Ramos (cell line): Measurements from ENCODE around the gene CHCHD3.

ENCODE experiments used
- in situ Hi-C: fragments of 300-500 bp; cut with MboI; formaldehyde crosslinking; loops from one replicate; pipeline ENCODE4 v1.14.3; 2022; ENCODE audit warnings: low sequenced_read_pairs; ENCODE audit not compliant: unreplicated experiment

Gene CHCHD3

DNA sequence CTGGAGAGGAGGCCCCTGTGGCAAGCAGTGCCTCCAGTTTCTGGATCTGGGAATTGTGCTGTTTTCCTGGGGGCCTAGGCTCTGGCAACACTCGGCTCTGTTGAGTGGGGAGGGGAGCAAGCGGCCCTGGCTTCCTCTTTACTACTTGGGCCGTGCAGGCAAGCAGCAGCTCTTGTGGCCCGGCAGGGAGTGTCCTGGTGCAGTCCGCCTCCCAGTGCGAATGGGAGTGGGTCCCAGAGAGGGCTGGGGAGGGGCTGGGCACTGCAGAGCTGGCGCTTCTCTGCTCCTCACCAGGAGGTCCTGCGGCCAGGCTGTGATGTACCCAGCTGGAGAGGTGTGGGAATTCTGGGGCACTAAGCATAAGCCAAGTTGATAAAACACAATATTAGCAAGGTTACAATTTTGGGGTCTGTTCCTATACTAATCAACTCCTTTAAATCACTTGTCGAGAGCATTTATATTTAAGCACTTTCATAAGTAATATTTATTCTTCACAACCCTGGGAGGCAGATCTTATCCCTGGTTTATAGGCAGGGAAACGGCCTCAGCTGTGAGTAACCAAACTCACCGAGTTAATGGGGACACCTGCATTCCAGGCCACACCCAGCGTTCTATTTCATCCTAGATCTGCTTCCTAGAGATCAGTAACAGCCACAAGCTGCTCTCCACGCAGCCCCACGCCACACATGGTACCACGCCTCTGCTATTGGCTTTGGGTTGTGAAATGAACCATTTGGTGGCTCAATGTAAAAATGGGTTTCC, 322.2 kb downstream of the CHCHD3 start:
- in situ Hi-C loops, result no loop called here

DNA sequence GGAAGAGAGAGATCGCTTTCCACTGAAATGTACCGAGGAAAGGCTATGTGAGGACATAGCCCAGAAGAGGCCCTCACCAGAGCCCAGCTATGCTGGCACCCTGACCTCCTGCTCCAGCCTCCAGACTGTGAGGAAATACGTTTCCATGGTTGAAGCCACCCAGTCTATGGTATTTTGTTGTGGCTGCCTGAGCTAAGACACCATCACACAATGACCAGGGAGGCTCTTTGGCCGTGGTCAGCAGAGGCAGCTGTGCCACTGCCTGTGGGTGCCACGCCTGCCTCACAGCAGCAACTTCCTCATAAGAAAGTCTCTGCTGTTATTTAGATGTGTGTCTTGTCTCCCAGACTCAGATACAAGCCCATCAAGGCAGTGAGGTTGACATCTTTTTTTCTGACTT, 322.9 kb downstream of the CHCHD3 start:
- in situ Hi-C loops, result no loop called here

DNA sequence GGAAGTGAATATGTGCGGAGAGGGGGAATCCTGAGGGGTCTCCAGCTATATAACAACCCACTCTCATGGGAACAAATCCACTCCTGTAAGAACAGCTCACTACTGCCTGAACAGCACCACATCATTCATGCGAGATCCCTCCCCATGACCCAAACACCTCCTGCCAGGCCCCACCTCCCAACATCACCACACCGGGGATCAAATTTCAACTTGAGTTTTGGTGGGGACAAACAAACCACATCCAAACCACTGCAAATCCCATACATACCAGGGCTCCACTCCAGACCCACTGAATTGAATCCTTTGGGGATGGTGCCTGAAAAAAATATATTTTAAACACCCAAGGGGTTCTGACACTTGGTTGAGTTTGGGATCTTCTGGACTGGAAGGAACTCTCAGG, 324.1 kb downstream of the CHCHD3 start:
- in situ Hi-C loops, result no loop called here

DNA sequence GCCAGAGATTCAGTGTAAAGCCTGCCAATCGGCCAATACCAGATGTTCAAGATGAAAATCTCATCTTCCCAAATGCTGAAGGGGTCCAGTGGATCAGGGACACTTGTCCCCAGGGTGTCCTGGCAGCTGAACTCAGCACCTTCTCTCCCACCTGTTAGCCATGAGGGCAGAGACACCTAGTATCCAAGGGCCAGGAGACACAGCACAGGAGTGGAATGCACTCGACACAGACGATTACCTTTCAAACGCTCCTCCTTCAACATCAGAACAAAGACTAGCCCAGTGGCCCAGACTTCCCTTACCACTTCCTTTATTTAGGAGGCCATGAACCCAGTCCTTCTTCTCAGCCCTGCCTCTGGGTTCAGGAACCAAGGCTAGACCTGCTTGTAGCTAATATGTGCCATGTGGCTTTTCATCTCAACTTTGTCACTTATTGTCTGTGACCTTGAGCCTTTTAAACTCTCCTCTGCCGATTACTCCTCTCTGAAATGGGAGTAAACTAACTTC, 325.4 kb downstream of the CHCHD3 start:
- in situ Hi-C loops, result no loop called here

DNA sequence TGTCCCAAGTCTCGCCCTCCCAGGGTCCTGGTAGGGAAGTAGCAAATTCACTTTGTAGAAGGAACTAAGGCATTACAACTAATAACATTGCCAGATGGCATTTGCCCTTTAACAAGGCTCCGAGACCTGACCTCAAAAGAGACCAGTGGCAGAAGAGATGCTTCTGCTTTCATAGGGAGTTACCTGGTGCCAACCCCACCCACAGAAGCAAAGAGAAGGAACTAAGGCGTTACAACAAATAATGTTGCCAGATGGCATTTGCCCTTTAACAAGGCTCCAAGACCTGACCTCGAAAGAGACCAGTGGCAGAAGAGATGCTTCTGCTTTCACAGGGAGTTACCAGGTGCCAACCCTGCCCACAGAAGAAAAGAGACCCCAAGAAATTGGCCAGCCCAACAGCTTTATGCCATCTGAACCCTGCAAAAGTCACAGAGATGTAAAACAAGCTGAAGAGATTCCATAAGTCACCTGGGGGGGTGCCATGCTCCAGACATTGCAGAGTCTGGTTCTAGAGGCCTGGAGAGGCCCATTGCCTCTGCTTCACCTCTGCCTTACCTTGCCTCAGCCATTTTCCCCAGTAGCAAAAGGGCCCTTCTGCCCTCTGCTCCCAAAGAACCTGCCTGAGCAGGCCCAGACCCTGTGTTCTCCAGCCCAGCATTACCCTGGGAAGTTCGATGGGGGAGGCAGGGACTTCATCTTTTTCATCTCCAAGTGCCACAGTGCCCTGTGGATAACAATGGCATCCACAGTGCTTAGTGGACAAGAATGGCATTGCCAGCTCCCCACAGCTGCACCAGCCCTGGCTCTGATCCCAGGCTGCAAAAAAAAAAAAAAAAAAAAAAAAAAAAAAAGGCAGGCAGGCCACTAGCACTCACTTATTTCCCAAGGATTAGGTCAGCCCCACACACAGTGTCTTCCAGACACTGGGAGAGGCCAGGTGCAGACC, 326.1 kb downstream of the CHCHD3 start:
- in situ Hi-C loops, result no loop called here

DNA sequence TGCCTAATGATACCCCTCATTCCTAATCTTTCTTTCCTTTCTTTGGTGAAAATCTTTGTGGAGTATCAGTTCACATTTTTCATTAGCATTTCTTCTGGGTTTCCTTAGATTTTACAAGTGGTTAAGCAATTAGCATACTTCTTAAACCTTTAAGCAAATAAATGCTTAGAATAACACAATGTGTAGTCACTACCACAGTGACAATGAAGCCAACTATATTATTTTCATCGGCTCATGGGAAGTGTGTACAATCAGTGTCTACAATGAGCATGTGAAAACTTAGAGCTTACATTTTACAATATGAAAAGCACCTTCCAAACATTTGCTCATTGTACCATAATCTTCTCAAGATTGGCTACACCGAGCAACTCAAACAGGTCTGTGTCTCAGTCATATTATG, 329.5 kb downstream of the CHCHD3 start:
- in situ Hi-C loops, result no loop called here

DNA sequence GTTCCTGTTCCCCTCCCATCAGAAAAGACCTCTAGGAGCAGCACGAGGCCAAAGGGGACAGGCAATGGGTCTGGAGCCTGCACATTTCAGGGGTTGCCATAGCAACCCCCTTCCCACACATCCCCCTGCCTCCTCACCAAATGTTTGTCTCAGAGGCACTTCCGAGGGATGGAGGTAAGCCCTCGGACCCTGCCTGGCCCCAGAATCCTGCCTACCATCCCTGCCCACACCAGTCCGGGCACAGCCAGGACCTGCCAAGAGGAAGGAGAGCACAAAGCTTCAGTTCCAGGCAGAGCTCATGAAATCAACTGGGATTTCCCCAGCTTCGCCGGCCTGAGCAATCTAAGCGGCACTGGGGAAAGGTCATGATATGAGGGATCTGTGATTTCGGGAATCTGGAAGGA, 330.6 kb downstream of the CHCHD3 start:
- in situ Hi-C loops, result no loop called here

DNA sequence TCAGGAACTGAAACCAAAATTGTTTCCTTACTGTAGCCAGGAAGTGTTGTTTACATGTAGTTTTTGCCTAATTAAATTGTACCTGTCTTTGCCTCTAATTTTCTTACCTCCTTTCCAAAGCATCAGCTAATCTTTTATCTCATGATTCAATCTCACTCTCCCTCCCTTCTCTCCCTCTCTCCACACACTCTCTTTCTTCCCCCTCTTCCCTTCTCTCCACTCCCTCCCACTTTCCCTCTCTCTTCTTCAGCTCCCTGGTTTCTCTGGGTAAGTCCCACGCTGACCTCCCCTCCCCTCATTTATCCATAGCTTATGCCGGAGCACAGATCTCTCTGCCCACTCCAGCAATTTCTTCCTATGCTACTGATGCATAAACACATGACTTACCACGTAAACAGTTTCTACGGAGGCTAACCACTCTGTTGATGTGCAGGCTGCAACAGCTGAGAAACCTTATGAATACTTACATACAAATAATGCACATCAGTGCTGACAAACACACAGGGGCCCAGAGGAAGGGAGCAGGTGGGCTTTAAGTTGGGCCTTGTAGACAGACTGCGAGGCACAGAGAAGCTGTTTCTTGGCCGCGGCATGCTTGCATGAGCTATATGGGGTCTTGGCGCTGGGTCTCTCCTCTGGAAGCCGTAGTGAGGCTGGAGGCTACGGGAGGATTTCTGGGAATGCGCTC, 331.2 kb downstream of the CHCHD3 start:
- in situ Hi-C loops, result no loop called here

DNA sequence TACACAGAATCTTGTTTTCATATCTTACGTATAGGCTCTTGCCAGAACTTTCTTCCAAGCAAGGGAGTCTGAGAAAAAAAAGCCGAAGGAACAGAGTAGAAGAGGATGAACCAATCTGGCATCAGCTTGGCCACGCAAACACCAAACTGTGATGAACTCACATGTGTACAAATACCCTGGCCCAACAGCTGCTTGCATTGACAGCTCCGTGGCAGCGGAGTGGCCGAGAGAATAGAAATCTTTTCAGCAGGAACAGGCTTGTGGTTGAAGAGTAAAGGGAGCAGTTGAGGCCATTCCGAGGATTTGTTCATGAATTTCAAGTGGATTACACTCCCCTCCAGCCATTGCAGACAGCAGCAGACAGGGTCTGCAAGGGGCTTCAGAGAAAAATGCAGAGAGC, 331.8 kb downstream of the CHCHD3 start:
- in situ Hi-C loops, result no loop called here

DNA sequence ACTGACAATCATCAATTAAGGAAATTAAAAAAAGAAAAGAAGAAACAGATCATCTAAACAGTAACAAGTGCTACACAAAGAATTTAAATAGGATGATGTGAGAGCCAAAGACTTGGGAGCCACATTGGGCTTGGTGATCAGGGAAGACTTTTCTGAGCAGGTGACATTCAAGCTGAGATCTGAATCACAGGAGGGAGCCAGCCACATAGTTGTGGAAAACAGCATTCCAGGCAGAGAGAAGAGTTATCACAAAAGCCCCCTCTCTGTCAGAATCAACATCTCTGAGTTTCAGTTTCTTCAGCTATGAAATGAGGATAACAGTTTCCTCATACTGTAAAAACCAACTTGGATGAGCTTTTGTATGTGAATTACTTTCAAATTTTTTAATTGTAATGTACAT, 336.4 kb downstream of the CHCHD3 start:
- in situ Hi-C loops, result no loop called here

DNA sequence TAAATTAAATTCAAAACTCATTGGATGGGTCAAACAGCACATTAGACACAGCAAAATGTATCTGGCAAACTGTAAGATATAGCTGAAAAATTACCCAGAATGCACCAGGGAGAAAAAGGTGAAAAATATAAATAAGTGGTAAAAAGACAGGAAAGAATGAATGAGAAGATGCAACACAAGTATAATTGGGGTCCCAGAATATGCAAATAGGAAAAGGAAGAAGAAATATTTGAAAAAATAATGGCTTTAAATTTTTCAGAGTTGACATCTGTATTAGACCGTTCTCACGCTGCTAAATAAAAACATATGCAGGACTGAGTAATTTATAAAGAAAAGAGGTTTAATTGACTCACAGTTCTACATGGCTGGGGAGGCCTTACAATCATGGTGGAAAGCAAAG, 337.9 kb downstream of the CHCHD3 start:
- in situ Hi-C loops, result no loop called here

DNA sequence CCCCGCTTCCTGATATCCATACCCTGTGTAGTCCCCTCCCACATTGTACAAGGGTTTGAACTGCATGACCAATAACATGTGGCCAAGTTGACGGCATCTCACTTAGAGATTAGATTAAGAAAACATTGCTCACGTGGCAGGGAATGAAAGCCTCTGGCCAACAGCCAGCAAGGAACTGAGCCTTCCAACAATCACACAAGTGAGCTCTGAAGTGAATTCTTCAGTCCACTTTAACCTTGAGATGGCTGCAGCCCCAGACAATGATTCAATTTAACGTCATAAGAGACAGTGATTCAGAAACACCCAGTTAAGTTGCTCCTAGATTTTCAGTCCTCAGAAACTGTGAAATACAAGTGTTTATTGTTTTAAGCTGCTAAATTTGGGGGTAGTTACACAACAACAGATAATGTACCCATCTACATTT, 339.7 kb downstream of the CHCHD3 start:
- in situ Hi-C loops, result no loop called here

DNA sequence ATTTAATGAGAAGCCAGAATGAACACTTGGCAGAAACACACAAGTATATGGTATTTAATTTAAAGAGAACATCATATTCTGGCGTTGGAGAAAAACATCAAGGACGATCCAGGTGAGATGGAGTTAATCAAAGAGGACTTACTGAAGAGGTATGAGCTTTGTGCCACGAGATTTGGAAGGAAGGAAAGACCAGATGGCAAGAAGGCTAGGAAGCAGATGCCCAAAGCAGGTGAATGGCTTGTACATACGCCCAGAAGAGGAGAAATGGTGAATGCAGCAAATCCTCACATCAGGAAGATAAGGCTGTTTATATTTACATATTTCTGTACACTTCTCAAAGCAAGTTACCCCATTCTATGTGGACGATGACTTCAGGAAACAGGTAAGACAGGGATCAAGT, 341.7 kb downstream of the CHCHD3 start:
- in situ Hi-C loops, result no loop called here

DNA sequence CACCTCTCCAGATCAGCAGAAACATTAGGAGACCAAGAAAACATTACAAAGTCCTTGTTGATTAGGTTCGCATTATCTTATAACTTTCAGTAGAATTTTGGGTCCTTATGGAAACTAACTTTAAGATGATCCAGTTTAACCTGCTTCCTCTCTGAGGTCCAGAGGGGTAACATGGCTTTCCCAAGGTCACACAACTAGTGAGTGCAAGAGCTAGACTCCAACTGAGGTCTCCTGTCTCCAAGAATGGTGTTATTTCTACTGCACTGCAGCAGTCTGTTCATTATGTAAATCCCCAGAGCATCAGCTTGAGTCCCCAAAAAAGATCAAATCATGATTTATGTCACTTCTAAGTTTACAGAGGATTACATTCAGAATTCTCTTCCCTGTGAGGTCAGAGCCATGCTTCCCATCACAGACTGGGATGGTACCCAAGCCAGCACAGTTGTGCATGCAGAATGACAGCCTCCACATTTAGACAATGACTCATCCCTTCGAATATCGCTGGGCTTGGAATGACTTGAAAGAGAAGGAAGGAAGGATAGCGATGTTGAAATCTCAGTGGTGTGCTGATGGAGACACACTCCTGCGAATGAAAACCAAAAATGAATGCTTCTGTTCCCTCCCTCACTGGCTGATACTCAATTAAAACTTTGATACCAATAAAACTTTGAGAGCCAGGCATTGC, 342.5 kb downstream of the CHCHD3 start:
- in situ Hi-C loops, result no loop called here

DNA sequence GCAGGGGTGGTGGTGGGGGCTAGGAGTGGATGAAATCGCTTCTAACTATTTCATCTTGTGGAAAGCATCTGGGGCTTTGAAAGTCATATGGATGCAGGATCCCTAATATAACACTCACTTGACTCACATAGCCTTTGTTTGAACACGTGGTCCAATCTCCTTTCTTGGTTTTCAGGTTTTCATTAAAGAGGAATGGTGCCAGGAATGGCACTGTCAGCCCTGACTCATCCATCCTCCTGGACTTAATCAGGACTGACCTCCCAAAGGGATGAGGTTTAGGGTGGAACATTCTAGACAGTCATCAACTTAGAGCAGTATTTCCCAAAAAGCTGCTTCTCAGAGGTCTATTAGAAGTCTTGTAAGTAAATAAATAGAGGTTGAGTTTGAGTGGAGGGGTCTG, 343.6 kb downstream of the CHCHD3 start:
- in situ Hi-C loops, result no loop called here

DNA sequence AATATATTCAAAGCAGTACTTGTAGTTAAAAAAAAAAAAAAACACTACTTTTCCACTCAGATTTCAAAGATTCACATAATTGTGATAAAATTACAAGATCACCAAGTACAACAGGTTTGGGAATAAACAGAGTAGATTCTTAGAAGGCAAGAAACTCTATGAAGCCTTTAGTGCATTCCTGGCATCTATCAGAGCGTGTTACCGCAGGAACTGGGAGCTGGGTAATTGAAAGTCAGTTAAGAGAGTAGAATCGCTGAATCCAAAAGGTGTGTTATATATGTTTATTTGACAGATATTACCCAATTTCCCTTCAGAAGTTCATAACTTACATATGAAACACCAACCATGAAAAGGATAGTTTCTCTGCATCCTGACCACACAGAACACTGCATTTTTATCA, 346.4 kb downstream of the CHCHD3 start:
- in situ Hi-C loops, result no loop called here
